HepG2 (cell line): ENCODE results near the gene RAB5A. TPM values are rescaled to one million over a fixed set of nuclear protein-coding genes. Genes with fewer than 3 reads are reported as not detected.

ENCODE experiments used
- AGO2 ChIP-seq: fragments of 200-400 bp; formaldehyde crosslinking; optimal IDR thresholded peaks from 2 replicates; pipeline ENCODE3; 2017; ENCODE audit warnings: mild to moderate bottlenecking, low read depth, low read length, moderate library complexity
- ARID2 ChIP-seq: sonication (generic); formaldehyde crosslinking; IDR thresholded peaks from 2 replicates; pipeline ENCODE4 v1.8.1; 2022; ENCODE audit warnings: mild to moderate bottlenecking, missing genetic modification reagents, borderline replicate concordance
- ARNT2 ChIP-seq: sonication (generic); formaldehyde crosslinking; IDR thresholded peaks from 2 replicates; pipeline ENCODE4 v1.8.0; 2022; ENCODE audit warnings: mild to moderate bottlenecking, low read depth, missing genetic modification reagents, moderate library complexity
- CHCHD3 ChIP-seq: sonication (generic); formaldehyde crosslinking; IDR thresholded peaks from 2 replicates; pipeline ENCODE4 v1.8.0; 2022; ENCODE audit warnings: mild to moderate bottlenecking, missing genetic modification reagents, moderate library complexity
- KAT8 ChIP-seq: IDR thresholded peaks from 2 replicates; pipeline ENCODE4 v1.6.1; 2016; ENCODE audit warnings: missing genetic modification reagents, missing compliant biosample characterization
- MED8 ChIP-seq: sonication (generic); formaldehyde crosslinking; IDR thresholded peaks from 2 replicates; pipeline ENCODE4 v1.8.1; 2023; ENCODE audit warnings: mild to moderate bottlenecking, missing genetic modification reagents; ENCODE audit not compliant: insufficient replicate concordance
- SIX4 ChIP-seq: sonication (generic); formaldehyde crosslinking; IDR thresholded peaks from 2 replicates; pipeline ENCODE4 v1.4.0; 2020; ENCODE audit warnings: missing genetic modification reagents
- ZNF292 ChIP-seq: sonication (generic); formaldehyde crosslinking; IDR thresholded peaks from 2 replicates; pipeline ENCODE4 v1.8.1; 2022; ENCODE audit warnings: mild to moderate bottlenecking, low read depth, missing genetic modification reagents, borderline replicate concordance
- ZNF326 ChIP-seq: sonication (generic); formaldehyde crosslinking; IDR thresholded peaks from 2 replicates; pipeline ENCODE4 v1.4.0; 2020; ENCODE audit warnings: missing genetic modification reagents, borderline replicate concordance
- ZNF501 ChIP-seq: sonication (generic); formaldehyde crosslinking; IDR thresholded peaks from 2 replicates; pipeline ENCODE4 v1.5.1; 2020; ENCODE audit warnings: mild to moderate bottlenecking, moderate library complexity, missing genetic modification reagents
- ZNF569 ChIP-seq: sonication (generic); formaldehyde crosslinking; IDR thresholded peaks from 2 replicates; pipeline ENCODE4 v1.5.0; 2020; ENCODE audit warnings: mild to moderate bottlenecking, missing genetic modification reagents, moderate library complexity, borderline replicate concordance
- ZNF747 ChIP-seq: sonication (generic); formaldehyde crosslinking; IDR thresholded peaks from 2 replicates; pipeline ENCODE4 v1.8.1; 2023; ENCODE audit warnings: missing genetic modification reagents, mild to moderate bottlenecking, borderline replicate concordance
- polyA plus RNA-seq, 8 experiments: library from polyadenylated mRNA; depleted of rRNA in 3 of 8; stranded (reverse) in 7 of 8; unstranded in 1 of 8; fragments of >200 nt; fragmentation: Illumina TruSeq in 4 of 8; extraction: Trizol in 4 of 8; gene quantifications; 2 replicates each; pipeline versions ENCODE4 v1.2.1 to v1.2.3, GENCODE V29; 2011 to 2016; ENCODE audit warnings: low read depth in 4 of 8, missing spikeins in 1 of 8, mixed read lengths in 1 of 8; ENCODE audit not compliant: insufficient read depth in 1 of 8
- total RNA-seq, 5 experiments: library from RNA; depleted of rRNA; stranded (reverse); fragments of >200 nt; fragmentation: Illumina TruSeq; extraction: Trizol; gene quantifications; 2 replicates each; pipeline ENCODE4 v1.2.3, GENCODE V29; 2016; ENCODE audit warnings: low read depth in 1 of 5
- TF ChIP-seq, protein P1 (sequence below): sonication (generic); formaldehyde crosslinking; IDR thresholded peaks from 2 replicates; pipeline ENCODE4; 2020; ENCODE audit warnings: missing genetic modification reagents, mild to moderate bottlenecking, borderline replicate concordance
- TF ChIP-seq, protein P2 (sequence below): IDR thresholded peaks from 2 replicates; pipeline ENCODE4 v1.6.1; 2016; ENCODE audit warnings: missing compliant biosample characterization, missing genetic modification reagents, borderline replicate concordance
- TF ChIP-seq, protein P3 (sequence below): sonication (generic); formaldehyde crosslinking; IDR thresholded peaks from 2 replicates; pipeline ENCODE4 v1.5.0; 2020; ENCODE audit warnings: missing genetic modification reagents
- TF ChIP-seq, protein P4 (sequence below): sonication (generic); formaldehyde crosslinking; IDR thresholded peaks from 2 replicates; pipeline ENCODE4 v1.4.0; 2020; ENCODE audit warnings: missing genetic modification reagents
- TF ChIP-seq, protein P5 (sequence below): sonication (generic); formaldehyde crosslinking; IDR thresholded peaks from 2 replicates; pipeline ENCODE4 v1.8.0; 2022; ENCODE audit warnings: low read depth, missing genetic modification reagents

Gene RAB5A
- total and polyA plus RNA-seq, 2 of the 13 experiments (the other 11 are each of a cell fraction or from before 2014, with no cell fraction given): 16.0 to 27.1 TPM

DNA sequence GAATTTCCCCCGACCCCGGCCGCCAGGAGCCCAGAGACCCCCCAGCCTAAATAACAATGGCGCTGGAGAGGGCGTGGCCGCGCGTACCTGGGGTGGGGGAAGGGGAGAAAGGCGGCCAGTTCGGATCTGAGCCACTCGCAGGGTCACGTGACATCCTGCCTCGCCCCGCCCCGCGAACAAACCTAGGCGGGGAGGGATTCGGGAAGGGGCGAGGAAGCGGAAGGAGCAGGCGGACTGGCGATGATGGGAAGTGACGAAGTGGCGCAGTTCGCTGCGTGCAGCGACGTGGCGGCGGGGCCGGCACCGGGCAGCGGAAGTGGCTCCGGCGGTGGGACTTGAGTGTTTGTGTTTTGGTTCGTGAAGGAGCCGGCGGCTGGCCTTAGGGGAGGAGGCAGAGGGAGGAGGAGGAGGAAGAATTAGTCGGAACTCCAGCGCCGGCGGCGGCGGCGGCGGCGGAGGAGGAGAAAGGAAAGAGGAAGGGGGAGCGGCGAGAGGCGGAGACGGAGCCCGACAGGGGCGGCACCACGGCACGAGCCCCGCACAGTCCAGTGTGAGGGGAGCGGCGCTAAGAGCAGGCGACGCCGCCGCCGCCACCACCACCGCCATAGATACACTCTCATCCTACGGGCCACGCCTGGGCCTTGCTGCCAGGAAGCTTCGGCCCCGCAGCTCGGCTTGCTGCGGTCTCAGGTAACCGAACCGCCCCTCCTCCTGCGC is at the start of gene RAB5A (continued):
- TF ChIP-seq, protein P1, sequence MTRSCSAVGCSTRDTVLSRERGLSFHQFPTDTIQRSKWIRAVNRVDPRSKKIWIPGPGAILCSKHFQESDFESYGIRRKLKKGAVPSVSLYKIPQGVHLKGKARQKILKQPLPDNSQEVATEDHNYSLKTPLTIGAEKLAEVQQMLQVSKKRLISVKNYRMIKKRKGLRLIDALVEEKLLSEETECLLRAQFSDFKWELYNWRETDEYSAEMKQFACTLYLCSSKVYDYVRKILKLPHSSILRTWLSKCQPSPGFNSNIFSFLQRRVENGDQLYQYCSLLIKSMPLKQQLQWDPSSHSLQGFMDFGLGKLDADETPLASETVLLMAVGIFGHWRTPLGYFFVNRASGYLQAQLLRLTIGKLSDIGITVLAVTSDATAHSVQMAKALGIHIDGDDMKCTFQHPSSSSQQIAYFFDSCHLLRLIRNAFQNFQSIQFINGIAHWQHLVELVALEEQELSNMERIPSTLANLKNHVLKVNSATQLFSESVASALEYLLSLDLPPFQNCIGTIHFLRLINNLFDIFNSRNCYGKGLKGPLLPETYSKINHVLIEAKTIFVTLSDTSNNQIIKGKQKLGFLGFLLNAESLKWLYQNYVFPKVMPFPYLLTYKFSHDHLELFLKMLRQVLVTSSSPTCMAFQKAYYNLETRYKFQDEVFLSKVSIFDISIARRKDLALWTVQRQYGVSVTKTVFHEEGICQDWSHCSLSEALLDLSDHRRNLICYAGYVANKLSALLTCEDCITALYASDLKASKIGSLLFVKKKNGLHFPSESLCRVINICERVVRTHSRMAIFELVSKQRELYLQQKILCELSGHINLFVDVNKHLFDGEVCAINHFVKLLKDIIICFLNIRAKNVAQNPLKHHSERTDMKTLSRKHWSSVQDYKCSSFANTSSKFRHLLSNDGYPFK (CRISPR knock-in tag): peak; percentile 53; the same call in 1 of the 2 replicates
- no peak for TF ChIP-seq ZNF326 (CRISPR knock-in tag)
- peak; percentile 21; the same call in 1 of the 2 replicates for TF ChIP-seq SIX4 (CRISPR knock-in tag)
- TF ChIP-seq ARID2 (CRISPR knock-in tag): no peak
- TF ChIP-seq, protein P2, sequence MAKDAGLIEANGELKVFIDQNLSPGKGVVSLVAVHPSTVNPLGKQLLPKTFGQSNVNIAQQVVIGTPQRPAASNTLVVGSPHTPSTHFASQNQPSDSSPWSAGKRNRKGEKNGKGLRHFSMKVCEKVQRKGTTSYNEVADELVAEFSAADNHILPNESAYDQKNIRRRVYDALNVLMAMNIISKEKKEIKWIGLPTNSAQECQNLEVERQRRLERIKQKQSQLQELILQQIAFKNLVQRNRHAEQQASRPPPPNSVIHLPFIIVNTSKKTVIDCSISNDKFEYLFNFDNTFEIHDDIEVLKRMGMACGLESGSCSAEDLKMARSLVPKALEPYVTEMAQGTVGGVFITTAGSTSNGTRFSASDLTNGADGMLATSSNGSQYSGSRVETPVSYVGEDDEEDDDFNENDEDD: peak; percentile 73; the same call in 1 of the 2 replicates
- TF ChIP-seq ZNF501 (CRISPR knock-in tag): peak; percentile 80
- no peak; the same call in 1 of the 2 replicates for TF ChIP-seq ZNF747 (CRISPR knock-in tag)
- TF ChIP-seq, protein P3, sequence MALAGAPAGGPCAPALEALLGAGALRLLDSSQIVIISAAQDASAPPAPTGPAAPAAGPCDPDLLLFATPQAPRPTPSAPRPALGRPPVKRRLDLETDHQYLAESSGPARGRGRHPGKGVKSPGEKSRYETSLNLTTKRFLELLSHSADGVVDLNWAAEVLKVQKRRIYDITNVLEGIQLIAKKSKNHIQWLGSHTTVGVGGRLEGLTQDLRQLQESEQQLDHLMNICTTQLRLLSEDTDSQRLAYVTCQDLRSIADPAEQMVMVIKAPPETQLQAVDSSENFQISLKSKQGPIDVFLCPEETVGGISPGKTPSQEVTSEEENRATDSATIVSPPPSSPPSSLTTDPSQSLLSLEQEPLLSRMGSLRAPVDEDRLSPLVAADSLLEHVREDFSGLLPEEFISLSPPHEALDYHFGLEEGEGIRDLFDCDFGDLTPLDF (CRISPR knock-in tag): peak; percentile 85
- TF ChIP-seq MED8 (CRISPR knock-in tag): peak; percentile 36
- TF ChIP-seq ZNF292 (CRISPR knock-in tag): peak; percentile 35; the same call in 1 of the 2 replicates
- TF ChIP-seq CHCHD3 (CRISPR knock-in tag): no peak
- TF ChIP-seq, protein P4, sequence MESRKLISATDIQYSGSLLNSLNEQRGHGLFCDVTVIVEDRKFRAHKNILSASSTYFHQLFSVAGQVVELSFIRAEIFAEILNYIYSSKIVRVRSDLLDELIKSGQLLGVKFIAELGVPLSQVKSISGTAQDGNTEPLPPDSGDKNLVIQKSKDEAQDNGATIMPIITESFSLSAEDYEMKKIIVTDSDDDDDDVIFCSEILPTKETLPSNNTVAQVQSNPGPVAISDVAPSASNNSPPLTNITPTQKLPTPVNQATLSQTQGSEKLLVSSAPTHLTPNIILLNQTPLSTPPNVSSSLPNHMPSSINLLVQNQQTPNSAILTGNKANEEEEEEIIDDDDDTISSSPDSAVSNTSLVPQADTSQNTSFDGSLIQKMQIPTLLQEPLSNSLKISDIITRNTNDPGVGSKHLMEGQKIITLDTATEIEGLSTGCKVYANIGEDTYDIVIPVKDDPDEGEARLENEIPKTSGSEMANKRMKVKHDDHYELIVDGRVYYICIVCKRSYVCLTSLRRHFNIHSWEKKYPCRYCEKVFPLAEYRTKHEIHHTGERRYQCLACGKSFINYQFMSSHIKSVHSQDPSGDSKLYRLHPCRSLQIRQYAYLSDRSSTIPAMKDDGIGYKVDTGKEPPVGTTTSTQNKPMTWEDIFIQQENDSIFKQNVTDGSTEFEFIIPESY (CRISPR knock-in tag): no peak
- TF ChIP-seq AGO2: peak; percentile 87
- peak; percentile 94 for TF ChIP-seq KAT8 (CRISPR knock-in tag)
- no peak for TF ChIP-seq ZNF569 (CRISPR knock-in tag)
- TF ChIP-seq, protein P5, sequence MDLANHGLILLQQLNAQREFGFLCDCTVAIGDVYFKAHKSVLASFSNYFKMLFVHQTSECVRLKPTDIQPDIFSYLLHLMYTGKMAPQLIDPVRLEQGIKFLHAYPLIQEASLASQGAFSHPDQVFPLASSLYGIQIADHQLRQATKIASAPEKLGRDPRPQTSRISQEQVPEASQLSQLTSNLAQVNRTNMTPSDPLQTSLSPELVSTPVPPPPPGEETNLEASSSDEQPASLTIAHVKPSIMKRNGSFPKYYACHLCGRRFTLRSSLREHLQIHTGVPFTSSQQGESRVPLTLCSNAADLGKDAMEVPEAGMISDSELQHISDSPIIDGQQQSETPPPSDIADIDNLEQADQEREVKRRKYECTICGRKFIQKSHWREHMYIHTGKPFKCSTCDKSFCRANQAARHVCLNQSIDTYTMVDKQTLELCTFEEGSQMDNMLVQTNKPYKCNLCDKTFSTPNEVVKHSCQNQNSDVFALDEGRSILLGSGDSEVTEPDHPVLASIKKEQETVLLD (CRISPR knock-in tag): peak; percentile 67
- TF ChIP-seq ARNT2: peak; percentile 59; the same call in 1 of the 2 replicates
